HEK293 (cell line): ENCODE data around the gene GGNBP2.

Experiments used
- CTCF ChIP-seq: fragments of 450-650 bp; formaldehyde crosslinking; IDR thresholded peaks from 2 replicates; pipeline ENCODE4 v1.5.1; 2016; ENCODE audit warnings: missing biosample characterization, missing genetic modification characterization
- YY1 ChIP-seq: fragments of 450-650 bp; formaldehyde crosslinking; IDR thresholded peaks from 2 replicates; pipeline ENCODE4 v1.5.1; 2018; ENCODE audit warnings: missing biosample characterization, missing genetic modification characterization
- ZBTB10 ChIP-seq: fragments of 450-650 bp; formaldehyde crosslinking; IDR thresholded peaks from 2 replicates; pipeline ENCODE4 v1.5.1; 2016; ENCODE audit warnings: missing biosample characterization, missing genetic modification characterization
- TF ChIP-seq, protein P1 (sequence below): fragments of 450-650 bp; formaldehyde crosslinking; IDR thresholded peaks from 2 replicates; pipeline ENCODE4 v1.5.1; 2016; ENCODE audit warnings: missing biosample characterization, missing genetic modification characterization

- TF ChIP-seq YY1 (tag by site-specific recombination) (no peak), ZBTB10 (tag by site-specific recombination) (no peak), CTCF (peak; percentile 76; the same call in 1 of the 2 replicates)
- TF ChIP-seq, protein P1, sequence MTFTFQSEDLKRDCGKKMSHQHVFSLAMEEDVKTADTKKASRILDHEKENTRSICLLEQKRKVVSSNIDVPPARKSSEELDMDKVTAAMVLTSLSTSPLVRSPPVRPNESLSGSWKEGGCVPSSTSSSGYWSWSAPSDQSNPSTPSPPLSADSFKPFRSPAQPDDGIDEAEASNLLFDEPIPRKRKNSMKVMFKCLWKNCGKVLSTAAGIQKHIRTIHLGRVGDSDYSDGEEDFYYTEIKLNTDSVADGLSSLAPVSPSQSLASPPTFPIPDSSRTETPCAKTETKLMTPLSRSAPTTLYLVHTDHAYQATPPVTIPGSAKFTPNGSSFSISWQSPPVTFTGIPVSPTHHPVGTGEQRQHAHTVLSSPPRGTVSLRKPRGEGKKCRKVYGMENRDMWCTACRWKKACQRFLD: no peak
Observed at GRCh38 chr17:36600936-36601302, 56.2 kb downstream of the GGNBP2 start.
